Fibroblast of upper back skin (primary cell): Measurements from ENCODE around the gene TOPBP1.
"Not testable (repeated sequence)": the region's sequence is repeated elsewhere in the genome, so short reads cannot be mapped to it uniquely, and the experiment has no call there.

Experiments
- DNase-seq: peaks from one replicate; pipeline ENCODE4 v3.0.0-alpha.2; 2013

Gene TOPBP1

GRCh38 chr3:133661454-133662277, at the start of gene TOPBP1:
TSS of gene TOPBP1 (minus strand) at chr3:133661941. CDS start at chr3:133661127, 814 bp downstream.
- peak; percentile 68 for DNase-seq

- DNase-seq = no peak
These were observed 49.3 kb upstream of the TOPBP1 start for GRCh38 chr3:133711013-133711412.

GRCh38 chr3:133709139-133709750, 47.5 kb upstream of the TOPBP1 start:
- DNase-seq = no peak

GRCh38 chr3:133706033-133706432, 44.3 kb upstream of the TOPBP1 start:
- DNase-seq = no peak

GRCh38 chr3:133703915-133704314, 42.2 kb upstream of the TOPBP1 start:
- no peak for DNase-seq

- DNase-seq = no peak
These were observed 40.0 kb upstream of the TOPBP1 start for GRCh38 chr3:133701435-133702358.

GRCh38 chr3:133700351-133700750, 38.6 kb upstream of the TOPBP1 start:
- DNase-seq = no peak

GRCh38 chr3:133699903-133700302, 38.2 kb upstream of the TOPBP1 start:
- DNase-seq = no peak

GRCh38 chr3:133699467-133699866, 37.7 kb upstream of the TOPBP1 start:
- no peak for DNase-seq

- no peak for DNase-seq
These were observed 36.2 kb upstream of the TOPBP1 start for GRCh38 chr3:133697960-133698359.

GRCh38 chr3:133695560-133696171, 33.9 kb upstream of the TOPBP1 start:
- no peak for DNase-seq

GRCh38 chr3:133694288-133695268, 32.8 kb upstream of the TOPBP1 start:
- DNase-seq = no peak

GRCh38 chr3:133693821-133694220, 32.1 kb upstream of the TOPBP1 start:
- DNase-seq = no peak

GRCh38 chr3:133692759-133693158, 31.0 kb upstream of the TOPBP1 start:
- no peak for DNase-seq

GRCh38 chr3:133691273-133692107, 29.7 kb upstream of the TOPBP1 start:
- no peak for DNase-seq

- DNase-seq = not testable (repeated sequence)
These were observed 16.3 kb upstream of the TOPBP1 start for GRCh38 chr3:133677993-133678392.

- DNase-seq = no peak
These were observed 14.8 kb upstream of the TOPBP1 start for GRCh38 chr3:133676336-133677118.

- no peak for DNase-seq
These were observed 14.0 kb upstream of the TOPBP1 start for GRCh38 chr3:133675631-133676335.

GRCh38 chr3:133674290-133674919, 12.7 kb upstream of the TOPBP1 start:
- DNase-seq = no peak
